HCEC 1CT (cell line): ENCODE data around the gene COL9A3.
A peak's percentile ranks its signal among the peaks of the same experiment; 100 is the strongest.

ENCODE experiments used
- DNase-seq: peaks from one replicate; pipeline ENCODE4 v3.0.0-alpha.2; 2017

Gene COL9A3

DNA sequence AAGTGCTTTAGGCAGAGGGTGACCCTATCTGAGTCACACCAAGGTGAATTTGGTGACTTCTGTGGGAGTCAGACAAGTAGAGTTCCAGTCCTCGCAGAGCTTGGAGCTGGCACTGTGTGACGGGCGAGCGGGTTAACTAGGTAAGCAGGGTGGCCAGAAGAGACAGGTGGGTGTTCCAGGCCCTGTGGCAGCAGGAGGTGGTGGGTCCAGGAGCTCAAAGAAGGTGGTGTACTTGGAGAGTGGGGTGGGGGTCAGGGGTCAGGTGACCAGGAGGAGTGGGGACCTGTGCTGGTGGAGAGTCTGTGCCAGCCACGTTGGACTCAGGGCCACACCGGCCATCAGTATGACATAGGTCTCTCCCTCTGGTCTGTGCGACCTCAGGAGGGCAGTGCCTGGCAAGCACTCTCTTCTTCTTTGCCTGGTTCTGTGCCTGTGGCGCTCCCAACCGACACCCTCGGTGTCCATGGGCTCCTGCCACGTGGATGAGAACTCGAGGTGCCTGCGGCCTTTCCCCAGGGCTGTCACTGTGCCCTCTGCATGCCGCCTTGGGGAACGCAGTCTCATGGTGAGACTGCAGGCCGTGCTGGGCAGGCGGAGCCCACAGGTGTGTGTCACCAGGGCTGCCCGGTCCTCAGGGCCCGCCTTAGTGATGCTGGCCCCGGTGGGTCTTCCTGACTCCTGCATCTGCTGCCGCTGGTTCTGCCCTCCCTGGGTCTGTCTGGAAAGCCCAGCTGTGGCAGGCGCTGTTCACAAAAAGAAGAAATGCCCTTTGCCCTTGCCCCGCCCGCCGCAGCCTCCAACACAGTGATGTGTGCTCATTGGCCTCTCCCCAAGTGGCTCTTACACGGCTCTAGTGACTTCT lies 18.9 kb upstream of the COL9A3 start:
- DNase-seq, result no peak

DNA sequence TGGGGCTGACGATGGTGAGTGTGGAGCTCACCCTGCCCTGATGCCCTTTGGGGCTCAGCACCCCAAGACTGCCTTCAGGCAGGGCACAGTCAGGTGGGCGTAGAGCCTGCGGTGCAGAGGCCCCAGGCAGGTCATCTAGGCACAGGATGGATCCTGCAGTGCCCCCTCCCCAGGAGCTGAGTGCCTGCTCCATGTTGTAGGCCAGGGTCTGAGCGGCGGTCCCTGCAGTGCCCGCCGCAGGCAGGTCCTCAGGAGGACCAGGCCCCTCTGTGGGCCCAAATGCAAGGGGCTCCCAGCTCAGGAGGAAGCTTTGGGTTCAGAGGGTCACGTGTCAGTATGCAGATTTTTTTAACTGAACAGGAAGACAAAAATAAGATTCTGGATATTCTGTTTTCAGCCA lies 17.8 kb upstream of the COL9A3 start:
- no peak for DNase-seq

DNA sequence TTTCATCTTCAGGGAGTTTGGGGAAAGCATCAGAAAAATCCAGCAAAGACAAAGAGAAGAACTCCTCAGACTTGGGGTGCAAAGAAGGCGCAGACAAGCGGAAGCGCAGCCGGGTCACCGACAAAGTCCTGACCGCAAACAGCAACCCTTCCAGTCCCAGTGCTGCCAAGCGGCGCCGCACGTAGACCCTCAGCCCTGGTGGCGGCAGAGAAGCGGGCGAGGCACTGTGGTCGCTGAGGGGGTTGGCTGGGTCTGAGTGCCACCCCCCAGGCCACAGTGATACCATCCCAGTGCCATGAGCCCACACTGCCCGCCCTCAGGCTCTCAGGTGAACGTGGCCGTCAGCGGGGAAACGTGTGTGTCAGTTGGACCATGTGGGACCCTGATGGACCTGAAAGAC lies 17.4 kb upstream of the COL9A3 start:
- DNase-seq, result no peak

DNA sequence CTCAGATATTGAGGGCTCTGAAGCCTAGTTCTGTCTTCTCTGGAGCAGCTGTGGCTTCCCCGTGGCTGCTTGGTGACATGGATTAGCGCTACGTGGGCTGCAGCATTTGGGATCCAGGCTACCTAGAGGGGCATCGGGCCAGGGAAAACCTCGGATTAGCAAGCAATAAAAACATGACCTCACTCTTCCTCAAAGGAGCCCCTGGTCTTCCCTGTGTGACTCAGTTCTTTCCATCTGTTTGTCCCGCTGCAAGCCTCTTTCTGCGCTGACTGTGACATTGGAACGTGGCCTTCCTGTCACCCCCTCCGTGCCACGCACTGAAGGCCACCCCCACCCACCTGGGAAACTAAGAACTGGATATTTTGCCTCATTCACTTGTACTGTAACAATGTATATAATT lies 17.0 kb upstream of the COL9A3 start:
- DNase-seq, result no peak

DNA sequence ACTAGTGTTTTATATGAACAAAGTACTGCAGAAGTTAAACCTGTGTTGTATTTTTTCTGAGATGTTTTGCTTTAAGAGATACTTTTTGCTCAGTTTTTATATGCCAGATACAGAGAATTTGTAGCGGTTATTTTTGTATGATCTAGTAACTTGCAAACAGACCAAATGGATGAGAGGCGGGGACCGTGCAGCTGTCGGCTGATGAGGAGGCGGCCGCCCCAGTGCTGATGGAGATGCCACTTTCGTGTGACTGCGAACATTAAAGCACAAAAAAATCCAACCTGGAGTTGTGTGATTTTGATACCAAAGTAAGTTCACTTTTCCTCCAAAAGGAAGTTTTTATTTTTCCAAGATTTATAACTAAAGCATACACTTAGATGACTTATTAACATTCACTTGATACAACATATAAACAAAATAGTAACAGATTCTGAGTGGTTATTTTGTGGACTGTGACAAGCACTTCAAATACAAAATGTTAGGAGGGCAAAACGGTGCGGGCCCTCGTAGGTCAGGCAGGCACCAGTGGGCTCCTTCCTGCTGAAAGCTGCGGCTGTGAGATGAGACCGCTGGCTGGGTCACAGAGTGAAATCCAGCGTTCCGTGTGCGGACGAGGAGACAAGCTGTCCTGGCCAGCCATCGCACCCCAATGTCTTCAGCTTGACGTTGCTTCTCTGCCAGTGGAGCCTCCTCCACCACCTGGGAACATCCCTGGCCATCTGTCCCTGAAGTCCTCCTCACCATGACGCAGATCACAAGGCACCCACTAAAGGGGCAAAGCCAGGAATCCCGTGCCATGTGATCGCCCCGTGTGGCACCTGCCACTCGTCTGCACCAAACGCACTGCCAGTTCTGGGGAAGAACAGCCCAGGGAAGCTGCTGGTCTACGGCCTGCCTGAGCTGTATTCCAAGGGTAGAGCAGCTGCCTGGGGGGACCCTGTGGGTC lies 16.3 kb upstream of the COL9A3 start:
- no peak for DNase-seq

DNA sequence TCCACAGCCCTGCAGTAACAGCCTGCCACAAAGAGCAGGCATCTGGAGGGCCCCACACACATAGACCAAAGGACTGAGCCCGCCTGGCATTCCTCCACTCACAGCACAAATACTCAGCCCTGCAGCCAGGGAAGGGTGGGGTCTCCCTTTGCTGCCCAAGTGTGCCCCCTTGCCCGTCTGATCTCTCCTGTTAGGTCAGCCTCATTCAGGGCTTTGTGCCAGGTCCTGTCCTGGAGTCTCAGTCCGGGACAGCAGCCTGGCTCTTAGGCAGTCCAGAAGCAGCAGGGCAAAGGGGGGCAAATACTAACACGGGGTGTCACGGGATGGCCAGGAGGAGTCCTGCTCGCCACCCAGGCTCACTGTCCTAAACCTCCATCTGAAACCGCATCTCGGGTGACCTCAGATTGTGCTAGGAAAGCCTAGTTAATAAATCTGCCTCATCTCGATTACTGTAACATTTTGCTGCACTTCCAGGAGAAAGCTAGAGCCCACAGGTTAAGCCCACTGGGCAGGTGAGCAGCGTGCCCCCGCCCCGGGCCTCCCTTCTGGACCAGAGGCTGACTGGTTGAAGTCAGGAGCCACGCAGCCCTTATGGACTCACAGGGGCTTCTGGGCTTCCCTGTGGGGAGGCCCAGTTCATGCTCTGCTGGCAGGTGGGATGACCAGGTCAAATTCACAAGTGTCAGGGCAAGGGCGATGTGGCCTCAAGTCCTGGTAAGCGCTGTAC lies 15.4 kb upstream of the COL9A3 start:
- no peak for DNase-seq

DNA sequence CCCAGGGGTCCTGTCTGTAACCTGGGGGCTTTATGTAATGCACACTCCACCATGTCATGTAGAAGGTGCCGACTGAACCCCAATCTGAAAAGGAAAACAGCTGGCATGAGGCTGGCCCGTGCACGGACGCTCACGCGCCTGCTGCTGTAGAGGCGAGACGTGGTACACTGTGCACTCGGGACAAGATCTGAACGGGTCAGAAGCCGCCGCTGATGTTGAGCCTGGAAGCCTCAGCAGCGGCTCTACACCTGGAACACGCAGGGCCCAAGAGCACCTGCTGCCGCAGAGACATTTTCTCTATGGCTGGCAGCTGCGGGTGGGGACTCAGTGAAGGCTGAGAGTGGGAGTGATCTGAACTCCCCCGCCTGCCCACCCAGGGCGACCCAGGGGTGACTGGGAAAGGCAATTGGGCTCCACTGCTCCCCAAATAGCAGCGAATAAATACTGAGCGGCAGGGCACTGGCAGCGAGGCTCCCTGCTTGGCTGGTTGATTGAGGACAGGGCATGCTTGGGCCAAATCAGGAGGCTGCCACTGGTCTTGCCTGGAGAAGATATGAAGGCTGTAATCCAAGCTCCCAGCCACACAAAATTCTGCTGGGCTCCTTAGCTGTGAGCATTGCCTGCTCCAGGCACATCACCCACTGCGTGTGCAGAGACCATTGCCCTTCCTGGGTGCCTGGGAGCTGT lies 14.7 kb upstream of the COL9A3 start:
- DNase-seq, result no peak

DNA sequence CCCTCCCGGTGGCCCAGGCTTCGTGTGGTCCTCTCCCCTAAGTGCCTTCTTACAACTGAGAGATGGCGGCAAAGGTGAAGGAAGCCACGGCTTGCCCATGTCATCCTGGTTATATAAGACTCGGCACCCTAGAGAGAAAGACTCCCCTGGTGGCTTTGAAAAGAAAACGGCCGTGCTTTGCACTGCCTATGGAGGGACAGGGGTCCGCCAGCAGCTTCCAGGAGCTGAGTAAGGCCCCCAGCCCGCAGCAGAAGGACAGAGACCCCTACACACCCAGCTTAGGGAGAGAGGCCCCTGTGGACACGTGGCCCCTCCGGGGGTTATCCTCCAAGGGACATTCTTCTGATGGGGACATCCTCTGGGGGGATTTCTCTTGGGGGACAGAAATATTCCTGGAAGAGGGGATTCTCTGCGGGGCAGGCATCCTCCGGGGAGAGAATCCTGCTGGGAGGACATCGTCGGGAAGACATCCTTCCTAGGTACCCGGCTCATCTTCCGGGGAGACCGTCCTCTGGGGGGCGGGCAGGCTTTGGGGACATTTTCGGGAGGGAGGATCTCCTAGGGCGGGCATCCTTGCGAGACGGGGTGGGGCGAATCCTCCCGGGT lies 12.7 kb upstream of the COL9A3 start:
- DNase-seq, result no peak

DNA sequence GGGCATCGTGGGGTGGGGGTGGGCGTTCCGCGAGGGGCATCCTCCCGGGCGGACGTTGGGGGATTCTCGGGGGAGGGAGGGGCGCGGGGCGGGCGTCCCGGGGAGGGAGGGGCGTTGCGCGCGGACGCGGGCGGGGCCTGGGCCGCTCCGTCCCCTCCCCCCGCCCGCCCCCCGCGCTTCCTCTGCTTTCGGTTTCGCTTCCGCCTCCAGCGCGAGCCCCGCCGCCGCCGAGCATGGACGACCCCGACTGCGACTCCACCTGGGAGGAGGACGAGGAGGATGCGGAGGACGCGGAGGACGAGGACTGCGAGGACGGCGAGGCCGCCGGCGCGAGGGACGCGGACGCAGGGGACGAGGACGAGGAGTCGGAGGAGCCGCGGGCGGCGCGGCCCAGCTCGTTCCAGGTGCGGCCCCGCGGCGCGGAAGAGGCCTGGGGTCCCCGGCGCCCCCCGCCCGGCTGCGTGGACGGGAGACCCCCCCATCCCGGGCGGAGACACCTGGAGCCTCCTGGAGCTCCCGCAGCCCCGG lies 12.2 kb upstream of the COL9A3 start, which contains the start of gene OGFR:
Gene OGFR (plus strand): TSS at position 209 of the 528 bp plus-strand sequence. CDS start 25 bp downstream, at position 234.
- DNase-seq, result peak; percentile 30

DNA sequence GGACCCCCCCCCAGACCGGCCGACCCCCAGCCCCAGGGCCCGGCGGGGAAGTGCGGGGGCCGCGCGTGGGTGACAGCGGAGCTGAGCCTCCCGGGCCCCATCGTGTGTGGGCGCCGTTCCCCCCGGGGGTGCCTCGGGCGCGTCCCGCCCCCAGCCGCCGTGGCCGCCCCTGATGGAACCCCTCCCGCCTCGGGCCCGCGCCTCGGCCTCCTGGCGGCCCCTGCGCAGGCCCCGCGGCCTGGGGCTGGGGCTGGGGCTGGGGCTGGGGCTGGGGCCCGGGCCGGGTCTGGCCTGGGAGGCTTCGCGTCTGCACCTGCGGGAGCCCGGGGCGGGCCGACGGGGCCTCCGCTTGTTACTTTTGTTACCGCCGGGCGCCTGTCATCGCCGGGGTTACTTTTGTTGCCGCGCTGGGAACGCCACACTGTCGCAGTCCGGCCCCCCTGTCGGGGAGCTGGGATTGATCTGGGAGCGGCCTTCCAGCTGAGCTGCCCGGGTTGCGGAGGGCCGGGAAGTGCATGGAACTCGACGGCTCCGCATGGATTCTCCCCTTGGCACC lies 11.6 kb upstream of the COL9A3 start:
- no peak for DNase-seq

DNA sequence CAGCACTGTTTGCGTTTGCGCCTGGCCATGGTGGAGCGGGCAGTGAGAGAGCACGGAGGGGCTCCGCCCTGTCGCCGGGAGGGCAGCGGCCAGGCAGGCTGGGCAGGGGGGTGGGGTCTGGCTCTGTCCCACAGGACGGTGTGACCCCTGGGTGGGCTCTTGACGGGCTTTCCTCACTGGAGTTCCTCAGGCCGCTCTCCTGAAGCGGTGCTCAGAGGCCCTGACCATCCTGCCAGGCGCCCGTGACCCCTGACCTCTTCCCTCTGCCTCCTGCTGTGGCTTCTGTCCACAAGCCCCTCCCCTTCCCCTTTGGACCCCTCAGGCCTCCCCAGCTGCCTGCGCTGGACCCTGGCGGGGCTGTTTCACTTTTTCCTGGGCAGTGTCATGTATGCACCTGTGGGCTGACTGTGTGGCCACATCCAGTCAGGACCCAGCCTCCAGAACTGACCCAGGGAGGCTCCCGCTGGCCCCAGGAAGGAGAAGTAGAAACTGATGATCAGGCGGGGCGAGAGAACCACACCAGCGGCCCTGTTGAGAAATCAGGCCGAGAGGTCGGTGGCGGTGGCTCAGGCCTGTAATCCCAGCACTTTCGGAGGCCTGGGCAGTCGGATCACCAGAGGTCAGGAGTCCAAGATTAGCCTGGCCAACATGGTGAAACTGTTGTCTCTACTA lies 11.0 kb upstream of the COL9A3 start:
- peak; percentile 41 for DNase-seq

DNA sequence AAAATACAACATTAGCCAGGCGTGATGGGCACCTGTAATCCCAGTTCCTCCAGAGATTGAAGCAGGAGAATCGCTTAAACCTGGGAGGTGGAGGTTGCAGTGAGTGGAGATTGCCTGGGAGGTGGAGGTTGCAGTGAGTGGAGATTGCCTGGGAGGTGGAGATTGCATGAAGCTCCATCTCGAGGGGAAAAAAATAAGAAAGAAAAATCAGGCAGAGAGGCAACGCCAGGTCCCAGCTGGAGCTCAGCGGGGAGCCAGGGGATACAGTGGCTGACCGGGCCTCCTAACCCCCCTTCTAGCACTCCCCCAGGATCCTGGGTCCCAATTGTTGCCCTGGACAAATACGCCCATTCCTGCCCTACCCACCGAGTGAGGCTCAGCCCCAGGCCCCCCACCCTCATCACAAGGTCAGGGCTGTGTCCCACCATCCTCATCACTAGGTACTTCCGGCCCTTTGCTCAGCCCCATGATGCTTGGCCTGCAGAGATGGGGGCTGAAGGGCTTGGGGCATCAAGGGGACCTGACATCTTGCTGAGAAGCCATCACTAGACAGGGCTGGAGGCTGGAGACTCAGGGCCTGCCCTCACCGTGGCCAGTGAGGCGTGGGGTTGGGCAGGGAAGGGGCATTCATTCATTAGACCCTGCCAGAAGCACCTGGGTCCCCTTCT lies 10.3 kb upstream of the COL9A3 start:
- no peak for DNase-seq

DNA sequence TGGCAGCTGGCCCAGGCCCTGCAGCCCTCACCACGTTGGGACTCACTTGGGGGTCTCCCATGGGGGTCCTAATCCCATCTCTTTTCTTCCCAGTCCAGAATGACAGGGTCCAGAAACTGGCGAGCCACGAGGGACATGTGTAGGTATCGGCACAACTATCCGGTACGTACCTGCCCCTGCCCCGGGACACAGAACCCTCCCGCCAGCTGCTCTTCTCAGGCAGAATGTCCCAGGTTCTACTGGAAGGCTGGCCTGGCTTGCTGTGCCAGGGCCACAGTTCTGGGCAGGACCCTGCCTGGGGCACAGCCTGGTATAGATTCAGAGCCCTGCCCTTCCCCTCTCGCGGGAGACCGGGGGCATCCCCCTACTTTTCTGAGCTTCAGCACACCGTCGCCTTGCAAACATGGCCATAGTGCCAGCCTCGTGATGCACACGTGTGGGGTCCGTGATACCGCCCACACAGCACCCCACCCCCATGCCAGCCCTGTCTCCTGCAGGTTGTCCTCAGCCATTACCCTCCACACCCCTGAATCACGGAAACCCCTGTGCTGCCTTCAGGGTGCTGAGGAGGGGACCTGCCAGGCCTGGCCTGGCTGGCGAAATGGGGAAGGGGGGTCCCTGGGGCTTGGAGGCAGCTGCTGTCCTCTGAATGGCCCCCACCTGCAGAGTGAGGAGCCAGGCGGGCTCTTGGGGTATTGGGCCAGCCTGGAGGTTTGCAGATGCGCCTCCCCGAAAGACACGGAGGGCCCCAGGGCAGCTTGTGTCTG lies 9.2 kb upstream of the COL9A3 start:
- DNase-seq, result no peak

DNA sequence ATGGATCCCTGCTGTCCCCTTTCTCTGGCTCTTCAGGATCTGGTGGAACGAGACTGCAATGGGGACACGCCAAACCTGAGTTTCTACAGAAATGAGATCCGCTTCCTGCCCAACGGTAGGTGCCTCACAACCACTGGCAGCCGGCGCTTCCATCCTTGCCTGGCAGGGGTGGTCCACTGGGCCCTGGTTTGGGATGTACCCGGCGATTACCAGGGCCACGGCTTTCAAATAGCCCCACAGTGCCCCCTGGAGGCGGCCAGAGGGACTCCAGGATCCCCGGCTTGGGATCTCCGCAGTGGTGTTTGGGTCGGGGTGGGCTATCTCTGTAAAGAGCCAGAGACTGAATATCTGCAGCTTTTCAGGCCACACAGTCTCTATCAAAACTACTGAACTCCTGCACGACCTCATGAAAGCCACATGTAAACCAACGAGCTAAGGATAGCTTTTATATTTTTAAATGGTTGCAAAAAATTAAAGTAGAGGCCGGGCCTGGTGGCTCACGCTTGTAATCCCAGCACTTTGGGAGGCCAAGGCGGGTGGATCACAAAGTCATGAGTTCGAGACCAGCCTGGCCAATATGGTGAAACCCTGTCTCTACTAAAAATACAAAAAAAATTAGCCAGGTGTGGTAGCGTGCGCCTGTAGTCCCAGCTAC lies 8.5 kb upstream of the COL9A3 start:
- peak; percentile 40 for DNase-seq

DNA sequence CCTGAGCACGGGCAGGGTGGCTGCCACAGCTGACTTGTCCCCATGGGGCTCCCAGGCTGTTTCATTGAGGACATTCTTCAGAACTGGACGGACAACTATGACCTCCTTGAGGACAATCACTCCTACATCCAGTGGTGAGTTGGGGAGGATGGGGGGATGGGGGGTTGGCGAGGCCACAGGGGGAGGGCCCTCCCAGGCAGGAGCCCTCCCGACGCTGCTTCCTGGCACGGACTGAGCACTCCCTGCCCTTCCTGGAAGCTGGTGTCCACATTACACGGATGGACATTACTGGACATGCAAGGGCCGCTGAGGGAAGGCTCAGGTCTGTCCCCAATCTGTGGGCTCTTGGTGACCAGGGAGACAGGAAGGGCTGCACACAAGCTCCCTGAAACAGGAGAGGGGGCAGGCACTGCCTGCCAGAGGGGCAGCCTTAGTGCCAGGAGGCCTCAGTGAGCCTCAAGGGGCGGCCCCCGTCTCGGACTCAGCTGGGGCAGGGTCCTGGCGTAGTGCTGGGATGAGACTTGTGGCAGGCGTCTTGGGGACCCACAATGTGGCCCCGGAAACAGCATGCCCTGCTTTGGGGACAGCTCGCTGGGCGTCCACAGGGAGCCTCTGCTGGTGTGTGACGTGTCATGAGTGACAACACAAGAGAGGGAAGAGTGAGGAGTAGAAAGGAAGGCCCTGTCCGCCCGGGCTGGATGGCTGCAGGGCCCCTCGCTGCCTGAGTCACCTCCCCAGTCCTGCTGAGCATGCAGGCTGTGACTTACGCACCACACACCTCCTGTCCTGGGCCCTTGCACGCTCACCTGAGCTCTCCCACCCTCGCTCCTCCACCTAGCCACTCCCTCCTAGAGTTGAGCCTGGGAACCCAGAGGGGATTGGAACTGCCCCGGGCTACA lies 7.1 kb upstream of the COL9A3 start:
- no peak for DNase-seq

DNA sequence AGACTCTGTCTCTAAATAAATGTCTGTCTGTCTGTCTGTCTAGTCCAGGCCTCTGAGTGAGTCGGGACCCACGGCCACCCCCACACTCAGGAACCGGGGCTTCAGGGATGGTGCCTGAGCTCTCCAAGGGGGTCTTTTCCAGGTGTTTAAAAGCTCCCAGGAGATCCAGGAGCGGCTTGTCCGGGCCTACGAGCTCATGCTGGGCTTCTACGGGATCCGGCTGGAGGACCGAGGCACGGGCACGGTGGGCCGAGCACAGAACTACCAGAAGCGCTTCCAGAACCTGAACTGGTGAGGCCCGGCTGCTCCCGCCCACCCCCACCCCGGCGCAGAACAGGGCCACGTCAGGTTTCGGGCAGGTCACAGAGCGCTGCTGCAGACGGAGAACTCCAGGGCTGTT lies 5.5 kb upstream of the COL9A3 start:
- no peak for DNase-seq

DNA sequence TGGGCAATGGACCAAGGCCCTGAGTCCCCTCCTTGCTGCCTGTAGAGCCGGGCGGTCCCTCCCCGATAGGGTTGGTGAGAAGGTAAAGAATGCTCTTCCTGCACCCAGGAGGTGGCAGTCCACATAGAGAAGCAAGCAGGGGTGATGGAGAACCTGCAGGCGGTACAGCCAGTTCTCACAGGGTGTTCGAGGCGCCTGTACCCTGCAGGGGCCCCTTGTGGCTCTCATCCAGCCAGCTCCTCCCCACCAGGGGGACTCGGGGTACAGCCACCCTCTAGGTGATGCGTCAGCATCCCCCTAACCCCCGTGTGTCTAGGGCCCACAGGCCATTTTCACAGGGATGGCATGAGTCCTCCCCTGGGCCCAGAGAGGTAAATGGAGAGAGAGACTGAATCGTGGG lies 5.1 kb upstream of the COL9A3 start:
- no peak for DNase-seq
